Neuronal stem cell (in vitro differentiated cells): ENCODE data around the gene ATP6V1E1.
"Not testable (repeated sequence)": the region's sequence is repeated elsewhere in the genome, so short reads cannot be mapped to it uniquely, and the experiment has no call there.

ENCODE experiments used
- DNase-seq: peaks from one replicate; pipeline ENCODE4 v3.0.0-alpha.2; 2013; ENCODE audit warnings: low spot score
- H2AFZ ChIP-seq: one replicate; pipeline ENCODE4 v1.6.1; 2013; ENCODE audit warnings: mild to moderate bottlenecking, low read length, inconsistent platforms
- H2AK5ac ChIP-seq: 2 replicates; pipeline ENCODE4 v1.6.1; 2013; ENCODE audit warnings: low read depth, mild to moderate bottlenecking, inconsistent platforms, low read length, moderate library complexity, mixed read lengths
- H2BK120ac ChIP-seq: 2 replicates; pipeline ENCODE4 v1.6.1; 2013; ENCODE audit warnings: low read depth, mild to moderate bottlenecking, inconsistent platforms, low read length, moderate library complexity, mixed read lengths
- H2BK12ac ChIP-seq: one replicate; pipeline ENCODE4 v1.6.1; 2013; ENCODE audit warnings: low read length, inconsistent platforms
- H2BK15ac ChIP-seq: 2 replicates; pipeline ENCODE4 v1.6.1; 2013; ENCODE audit warnings: mild to moderate bottlenecking, low read length, inconsistent platforms, mixed read lengths
- H2BK5ac ChIP-seq: one replicate; pipeline ENCODE4 v1.6.1; 2013; ENCODE audit warnings: inconsistent platforms, mild to moderate bottlenecking, low read length, moderate library complexity
- H3K14ac ChIP-seq: one replicate; pipeline ENCODE4 v1.6.1; 2013; ENCODE audit warnings: low read length, inconsistent platforms
- H3K18ac ChIP-seq: 2 replicates; pipeline ENCODE4 v1.6.1; 2013; ENCODE audit warnings: low read length, inconsistent platforms
- H3K23ac ChIP-seq: 2 replicates; pipeline ENCODE4 v1.6.1; 2013; ENCODE audit warnings: low read depth, mild to moderate bottlenecking, mixed read lengths, low read length, inconsistent platforms; ENCODE audit not compliant: poor library complexity
- H3K27ac ChIP-seq: replicated peaks from 3 replicates; pipeline ENCODE4 v1.5.1; 2013; ENCODE audit warnings: low read length, inconsistent platforms
- H3K27me3 ChIP-seq, 3 experiments: 2 replicates each; pipeline ENCODE4 v1.6.1; 2013; ENCODE audit warnings: low read length in 3 of 3, mild to moderate bottlenecking in 2 of 3, inconsistent platforms in 1 of 3, low read depth in 1 of 3, mixed read lengths in 1 of 3, moderate library complexity in 1 of 3; ENCODE audit not compliant: control insufficient read depth in 3 of 3, insufficient read depth in 3 of 3
- H3K36me3 ChIP-seq, 2 donors: replicated peaks in 1 of 2; 2 replicates each; pipeline ENCODE4 v1.6.1; 2013; ENCODE audit warnings: low read length in 2 of 2; ENCODE audit not compliant: control insufficient read depth in 2 of 2, insufficient read depth in 2 of 2
- H3K4ac ChIP-seq: 2 replicates; pipeline ENCODE4 v1.6.1; 2013; ENCODE audit warnings: inconsistent platforms, mild to moderate bottlenecking, low read length, moderate library complexity
- H3K4me1 ChIP-seq, 2 donors: 1 replicate in 1 of 2; 2 replicates in 1 of 2; pipeline ENCODE4 v1.6.1; 2013; ENCODE audit warnings: low read length in 2 of 2, low read depth in 1 of 2; ENCODE audit not compliant: control insufficient read depth in 2 of 2, insufficient read depth in 1 of 2
- H3K4me2 ChIP-seq: one replicate; pipeline ENCODE4 v1.6.1; 2013; ENCODE audit warnings: mild to moderate bottlenecking, low read length, inconsistent platforms; ENCODE audit not compliant: insufficient read depth, poor library complexity, severe bottlenecking
- H3K4me3 ChIP-seq, 2 donors: 2 replicates each; pipeline ENCODE4 v1.5.1; 2013; ENCODE audit warnings: low read length in 2 of 2, mild to moderate bottlenecking in 2 of 2, inconsistent platforms in 1 of 2, moderate library complexity in 1 of 2
- H3K79me1 ChIP-seq: one replicate; pipeline ENCODE4 v1.6.1; 2013; ENCODE audit warnings: low read depth, mild to moderate bottlenecking, inconsistent platforms, low read length, moderate library complexity
- H3K9ac ChIP-seq: one replicate; pipeline ENCODE4 v1.6.1; 2013; ENCODE audit warnings: mild to moderate bottlenecking, low read depth, low read length, inconsistent platforms; ENCODE audit not compliant: poor library complexity
- H3K9me3 ChIP-seq, 2 donors: replicated peaks in 1 of 2; 2 replicates each; pipeline versions ENCODE3 to v1.6.1; 2013; ENCODE audit warnings: low read length in 2 of 2, mild to moderate bottlenecking in 2 of 2, inconsistent platforms in 1 of 2, low read depth in 1 of 2, mixed read lengths in 1 of 2, moderate library complexity in 1 of 2; ENCODE audit not compliant: control insufficient read depth in 2 of 2, insufficient read depth in 1 of 2
- H4K8ac ChIP-seq: one replicate; pipeline ENCODE4 v1.6.1; 2013; ENCODE audit warnings: low read depth, mild to moderate bottlenecking, inconsistent platforms, low read length, moderate library complexity
- H4K91ac ChIP-seq: one replicate; pipeline ENCODE4 v1.6.1; 2013; ENCODE audit warnings: low read length, low read depth, mild to moderate bottlenecking, inconsistent platforms; ENCODE audit not compliant: poor library complexity
- WGBS, 2 donors: extraction: QIAGEN DNeasy Blood & Tissue Kit; methylation state at CpG; one replicate each; pipeline ENCODE4 v1.1.7; 2013; ENCODE audit warnings: missing lambda C conversion rate in 2 of 2, mixed read lengths in 1 of 2; ENCODE audit not compliant: insufficient read length in 2 of 2, insufficient replicate concordance in 1 of 2; ENCODE audit errors: extremely low coverage in 2 of 2; 5-methylcytosine and 5-hydroxymethylcytosine counted together

The ATP6V1E1 gene

GRCh38 chr22:17638432-17639246, 10.1 kb upstream of the ATP6V1E1 start, which contains the start of gene BCL2L13:
BCL2L13 (plus strand) TSS chr22:17638757; CDS start chr22:17655712, 16,955 bp downstream.
- Histone ChIP-seq H3K4me1 (peaks cover 3 to 4% of the 10 kb centered on the region in 2 donors), H2BK15ac (no peak within 1 kb of the TSS), H3K4me2 (peak within 1 kb of the TSS; percentile 84), H2BK120ac (no peak within 1 kb of the TSS), H3K9me3 (peaks cover 0 to 8% of the 10 kb centered on the region in 2 donors), H2BK5ac (peak within 1 kb of the TSS; percentile 53), H4K91ac (no peak within 1 kb of the TSS), H3K27ac (peak within 1 kb of the TSS; percentile 75), H3K18ac (peak within 1 kb of the TSS; percentile 94), H2AK5ac (peak within 1 kb of the TSS; percentile 21), H2AFZ (peak within 1 kb of the TSS; percentile 93), H3K27me3 (no peaks in the 10 kb centered on the region), H3K23ac (peak within 1 kb of the TSS; percentile 100), H3K79me1 (peaks cover 3% of the 10 kb centered on the region), H3K4ac (peak within 1 kb of the TSS; percentile 37), H3K9ac (peak within 1 kb of the TSS; percentile 92), H3K36me3 (peaks cover 0 to 18% of the 10 kb centered on the region in 2 donors), H3K14ac (peak within 1 kb of the TSS; percentile 75), H3K4me3 (peak within 1 kb of the TSS; percentile 59 to 96), H4K8ac (no peak within 1 kb of the TSS), H2BK12ac (peak within 1 kb of the TSS; percentile 41)
- WGBS, 2 donors = no CpG with 5 or more reads among the region's 70 CpGs
- DNase-seq = peak; percentile 84

GRCh38 chr22:17638182-17638431, 9.6 kb upstream of the ATP6V1E1 start:
- H2BK15ac ChIP-seq = no peak overlapping the region
- peak overlapping the region; percentile 48 for H3K18ac ChIP-seq
- H2AK5ac ChIP-seq = no peak overlapping the region
- no peak overlapping the region for H3K4ac ChIP-seq
- H4K8ac ChIP-seq = no peak overlapping the region
- no peak overlapping the region for H4K91ac ChIP-seq
- H3K4me3 ChIP-seq = peak overlapping the region; percentile 59 to 96
- H3K27me3 ChIP-seq = no peaks in the 10 kb centered on the region
- no peak overlapping the region for H2BK120ac ChIP-seq
- peaks cover 3 to 4% of the 10 kb centered on the region in 2 donors for H3K4me1 ChIP-seq
- no peak overlapping the region for H2BK12ac ChIP-seq
- peak overlapping the region; percentile 84 for H3K4me2 ChIP-seq
- H3K23ac ChIP-seq = peak overlapping the region; percentile 100
- WGBS, 2 donors = no CpG with 5 or more reads among the region's 10 CpGs
- DNase-seq = no peak
- peak overlapping the region; percentile 78 for H3K9ac ChIP-seq
- peaks cover 3% of the 10 kb centered on the region for H3K79me1 ChIP-seq
- H3K9me3 ChIP-seq = peaks cover 0 to 8% of the 10 kb centered on the region in 2 donors
- peak overlapping the region; percentile 93 for H2AFZ ChIP-seq
- H3K14ac ChIP-seq = no peak overlapping the region
- peak overlapping the region; percentile 71 for H3K27ac ChIP-seq
- no peak overlapping the region for H2BK5ac ChIP-seq
- H3K36me3 ChIP-seq = peaks cover 0 to 18% of the 10 kb centered on the region in 2 donors

- Histone ChIP-seq H3K9ac (peak overlapping the region; percentile 78), H4K8ac (no peak overlapping the region), H3K14ac (no peak overlapping the region), H3K27me3 (no peaks in the 10 kb centered on the region), H3K79me1 (peaks cover 3% of the 10 kb centered on the region), H3K9me3 (peaks cover 0 to 7% of the 10 kb centered on the region in 2 donors), H2AK5ac (no peak overlapping the region), H2BK120ac (no peak overlapping the region), H3K4me2 (peak overlapping the region; percentile 84), H3K23ac (no peak overlapping the region), H2BK5ac (no peak overlapping the region), H2BK12ac (no peak overlapping the region), H3K36me3 (peaks cover 0 to 15% of the 10 kb centered on the region in 2 donors), H3K4ac (no peak overlapping the region), H3K4me1 (peaks cover 3 to 4% of the 10 kb centered on the region in 2 donors), H3K4me3 (peak overlapping the region; percentile 59 to 96), H2AFZ (peak overlapping the region; percentile 93), H2BK15ac (no peak overlapping the region), H3K27ac (peak overlapping the region; percentile 71), H3K18ac (no peak overlapping the region), H4K91ac (no peak overlapping the region)
- WGBS, 2 donors = no CpG with 5 or more reads among the region's 10 CpGs
- DNase-seq = no peak
These were observed 9.1 kb upstream of the ATP6V1E1 start for GRCh38 chr22:17637490-17638181.

GRCh38 chr22:17636850-17637249, 8.3 kb upstream of the ATP6V1E1 start:
- H2BK12ac ChIP-seq, H3K4me2 ChIP-seq, H3K27ac ChIP-seq, H3K18ac ChIP-seq, H4K91ac ChIP-seq, H3K4me3 ChIP-seq, H2BK5ac ChIP-seq, H3K27me3 ChIP-seq, H3K4ac ChIP-seq, H3K9me3 ChIP-seq, H3K9ac ChIP-seq, DNase-seq, H2AFZ ChIP-seq, H3K79me1 ChIP-seq, H3K36me3 ChIP-seq, H3K4me1 ChIP-seq, H4K8ac ChIP-seq, H2AK5ac ChIP-seq, H2BK15ac ChIP-seq, H3K23ac ChIP-seq, H3K14ac ChIP-seq, H2BK120ac ChIP-seq: not testable (repeated sequence)
- WGBS, 2 donors = no CpG with 5 or more reads among the region's 10 CpGs
